Tongue (tissue), 2 donors: Measurements from ENCODE around the gene SH3RF3. TPM values are rescaled to one million over a fixed set of nuclear protein-coding genes. Genes with fewer than 3 reads are reported as not detected.

Experiments used
- DNase-seq: peaks from one replicate; pipeline ENCODE4 v3.0.0-alpha.2; 2015
- total RNA-seq: library from RNA; depleted of rRNA; stranded (reverse); fragments of >200 nt; gene quantifications from one replicate; pipeline ENCODE4 v1.2.3, GENCODE V29; 2014

The SH3RF3 gene
- total RNA-seq, 1 donor from 2014 or later = 10.1 TPM

- DNase-seq = no peak
Measured at GRCh38 chr2:109353806-109354745, 225.1 kb downstream of the SH3RF3 start.

- no peak for DNase-seq
Measured at GRCh38 chr2:109355192-109355843, 226.3 kb downstream of the SH3RF3 start.

GRCh38 chr2:109356324-109357035, 227.5 kb downstream of the SH3RF3 start:
- no peak for DNase-seq

GRCh38 chr2:109364217-109364616, 235.2 kb downstream of the SH3RF3 start:
- no peak for DNase-seq

- no peak for DNase-seq
Measured at GRCh38 chr2:109365131-109365530, 236.1 kb downstream of the SH3RF3 start.

- no peak for DNase-seq
Measured at GRCh38 chr2:109367683-109368082, 238.7 kb downstream of the SH3RF3 start.

GRCh38 chr2:109368798-109369197, 239.8 kb downstream of the SH3RF3 start:
- no peak for DNase-seq

- DNase-seq = no peak
Measured at GRCh38 chr2:109369671-109370191, 240.7 kb downstream of the SH3RF3 start.

- no peak for DNase-seq
Measured at GRCh38 chr2:109370399-109371035, 241.5 kb downstream of the SH3RF3 start.

- no peak for DNase-seq
Measured at GRCh38 chr2:109371481-109372170, 242.6 kb downstream of the SH3RF3 start.

- DNase-seq = no peak
Measured at GRCh38 chr2:109372171-109372568, 243.2 kb downstream of the SH3RF3 start.

GRCh38 chr2:109372614-109373013, 243.6 kb downstream of the SH3RF3 start:
- DNase-seq = peak; percentile 51

GRCh38 chr2:109373791-109374547, 245.0 kb downstream of the SH3RF3 start:
- DNase-seq = no peak

- no peak for DNase-seq
Measured at GRCh38 chr2:109374548-109375130, 245.6 kb downstream of the SH3RF3 start.

GRCh38 chr2:109375131-109375561, 246.1 kb downstream of the SH3RF3 start:
- no peak for DNase-seq

- no peak for DNase-seq
Measured at GRCh38 chr2:109375656-109376055, 246.7 kb downstream of the SH3RF3 start.

- no peak for DNase-seq
Measured at GRCh38 chr2:109376115-109376514, 247.1 kb downstream of the SH3RF3 start.

GRCh38 chr2:109376796-109377495, 247.9 kb downstream of the SH3RF3 start:
- no peak for DNase-seq

GRCh38 chr2:109377976-109378375, 249.0 kb downstream of the SH3RF3 start:
- no peak for DNase-seq

GRCh38 chr2:109378682-109379081, 249.7 kb downstream of the SH3RF3 start:
- DNase-seq = no peak
